ENCODE measurements around the gene PRMT7. TPM values are rescaled to one million over a fixed set of nuclear protein-coding genes. Genes with fewer than 3 reads are reported as not detected.

The PRMT7 gene
- total and polyA plus RNA-seq, 4 donors = 11.0 to 99.2 (median 31.6) TPM

DNA sequence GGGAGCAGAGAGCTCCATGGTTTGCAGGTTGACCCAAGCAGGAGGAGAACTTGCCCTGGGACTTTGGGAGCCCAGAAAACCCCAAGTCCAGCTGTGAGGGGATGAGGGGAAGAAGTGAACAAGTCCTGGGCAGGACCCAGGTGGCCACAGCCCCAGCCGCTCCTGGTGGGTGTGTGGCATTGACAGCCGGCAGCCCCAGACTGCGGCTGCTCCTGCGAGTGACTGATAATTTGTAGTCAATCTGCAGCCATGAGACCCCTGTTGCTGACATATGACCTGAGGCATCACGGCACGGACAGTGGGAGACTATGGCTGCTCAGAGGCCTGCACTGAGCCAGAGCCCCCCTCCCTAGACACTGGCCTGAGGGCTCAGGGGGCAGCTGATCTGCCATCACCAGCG lies 66.4 kb downstream of the PRMT7 start:
- Histone ChIP-seq H3K9me3 (ENCODE audit: control insufficient read depth, low read length) (no peaks in the 10 kb centered on the region), H3K4me1 (ENCODE audit: control insufficient read depth in 1 of 2, insufficient read depth in 2 of 2, low read length in 2 of 2) (no peaks in the 10 kb centered on the region), H3K36me3 (ENCODE audit: control insufficient read depth in 1 of 2, insufficient read depth in 2 of 2, low read length in 1 of 2) (no peaks in the 10 kb centered on the region), H3K27me3 (ENCODE audit: control insufficient read depth in 1 of 2, insufficient read depth in 2 of 2, low read length in 1 of 2) (no peaks in the 10 kb centered on the region), H3K27ac (ENCODE audit: low read depth in 1 of 2, low read length in 2 of 2) (no peak overlapping the region), H3K4me3 (ENCODE audit: low read length in 2 of 2) (no peak overlapping the region)
- 96 to 98% methylated on average over 7 of the region's 7 CpGs for WGBS, 2 donors
- DNase-seq (peak in 1 of 2 donors; percentile 21), ATAC-seq (ENCODE audit: low FRiP score) (no peak)
- intact Hi-C loops (cut with DNase I) = no loop called here

- ATAC-seq (ENCODE audit: low FRiP score) = no peak
- H3K27ac ChIP-seq (ENCODE audit: low read depth in 1 of 2, low read length in 2 of 2) = no peak overlapping the region
- H3K36me3 ChIP-seq (ENCODE audit: control insufficient read depth in 1 of 2, insufficient read depth in 2 of 2, low read length in 1 of 2) = no peaks in the 10 kb centered on the region
- no peak overlapping the region for H3K4me3 ChIP-seq (ENCODE audit: low read length in 2 of 2)
- no peaks in the 10 kb centered on the region for H3K27me3 ChIP-seq (ENCODE audit: control insufficient read depth in 1 of 2, insufficient read depth in 2 of 2, low read length in 1 of 2)
- 65 to 68% methylated on average over 11 of the region's 11 CpGs for WGBS, 2 donors
- no peaks in the 10 kb centered on the region for H3K4me1 ChIP-seq (ENCODE audit: control insufficient read depth in 1 of 2, insufficient read depth in 2 of 2, low read length in 2 of 2)
- no peak for DNase-seq
- H3K9me3 ChIP-seq (ENCODE audit: control insufficient read depth, low read length) = no peaks in the 10 kb centered on the region
- intact Hi-C loops (cut with DNase I) = no loop called here
Measured at GRCh38 chr16:68377667-68378393, 67.0 kb downstream of the PRMT7 start.

GRCh38 chr16:68378436-68379415 lies 67.9 kb downstream of the PRMT7 start:
- WGBS, 2 donors = 84 to 85% methylated on average over 13 of the region's 13 CpGs
- no peaks in the 10 kb centered on the region for H3K36me3 ChIP-seq (ENCODE audit: control insufficient read depth in 1 of 2, insufficient read depth in 2 of 2, low read length in 1 of 2)
- no peak overlapping the region for H3K4me3 ChIP-seq (ENCODE audit: low read length in 2 of 2)
- H3K4me1 ChIP-seq (ENCODE audit: control insufficient read depth in 1 of 2, insufficient read depth in 2 of 2, low read length in 2 of 2) = no peaks in the 10 kb centered on the region
- H3K9me3 ChIP-seq (ENCODE audit: control insufficient read depth, low read length) = no peaks in the 10 kb centered on the region
- ATAC-seq (ENCODE audit: low FRiP score) (no peak), DNase-seq (peak in 1 of 2 donors; percentile 32)
- intact Hi-C loops (cut with DNase I) = no loop called here
- no peak overlapping the region for H3K27ac ChIP-seq (ENCODE audit: low read depth in 1 of 2, low read length in 2 of 2)
- H3K27me3 ChIP-seq (ENCODE audit: control insufficient read depth in 1 of 2, insufficient read depth in 2 of 2, low read length in 1 of 2) = no peaks in the 10 kb centered on the region

- Histone ChIP-seq H3K27ac (ENCODE audit: low read depth in 1 of 2, low read length in 2 of 2) (no peak overlapping the region), H3K9me3 (ENCODE audit: control insufficient read depth, low read length) (no peaks in the 10 kb centered on the region), H3K36me3 (ENCODE audit: control insufficient read depth in 1 of 2, insufficient read depth in 2 of 2, low read length in 1 of 2) (no peaks in the 10 kb centered on the region), H3K4me3 (ENCODE audit: low read length in 2 of 2) (no peak overlapping the region), H3K4me1 (ENCODE audit: control insufficient read depth in 1 of 2, insufficient read depth in 2 of 2, low read length in 2 of 2) (no peaks in the 10 kb centered on the region), H3K27me3 (ENCODE audit: control insufficient read depth in 1 of 2, insufficient read depth in 2 of 2, low read length in 1 of 2) (no peaks in the 10 kb centered on the region)
- ATAC-seq (ENCODE audit: low FRiP score) (no peak), DNase-seq (peak in 1 of 2 donors; percentile 34)
- intact Hi-C loops (cut with DNase I) = no loop called here
- 84 to 90% methylated on average over 18 of the region's 18 CpGs for WGBS, 2 donors
Measured at GRCh38 chr16:68379472-68380347, 68.9 kb downstream of the PRMT7 start.

GRCh38 chr16:68380348-68380670 lies 69.5 kb downstream of the PRMT7 start:
- peak in 1 of 2 donors; percentile 25 for DNase-seq
- no peak overlapping the region for H3K4me3 ChIP-seq (ENCODE audit: low read length in 2 of 2)
- H3K27ac ChIP-seq (ENCODE audit: low read depth in 1 of 2, low read length in 2 of 2) = no peak overlapping the region
- no peaks in the 10 kb centered on the region for H3K9me3 ChIP-seq (ENCODE audit: control insufficient read depth, low read length)
- no peak for ATAC-seq (ENCODE audit: low FRiP score)
- H3K4me1 ChIP-seq (ENCODE audit: control insufficient read depth in 1 of 2, insufficient read depth in 2 of 2, low read length in 2 of 2) = no peaks in the 10 kb centered on the region
- intact Hi-C loops (cut with DNase I) = no loop called here
- 95 to 97% methylated on average over 5 of the region's 5 CpGs for WGBS, 2 donors
- no peaks in the 10 kb centered on the region for H3K36me3 ChIP-seq (ENCODE audit: control insufficient read depth in 1 of 2, insufficient read depth in 2 of 2, low read length in 1 of 2)
- no peaks in the 10 kb centered on the region for H3K27me3 ChIP-seq (ENCODE audit: control insufficient read depth in 1 of 2, insufficient read depth in 2 of 2, low read length in 1 of 2)

DNA sequence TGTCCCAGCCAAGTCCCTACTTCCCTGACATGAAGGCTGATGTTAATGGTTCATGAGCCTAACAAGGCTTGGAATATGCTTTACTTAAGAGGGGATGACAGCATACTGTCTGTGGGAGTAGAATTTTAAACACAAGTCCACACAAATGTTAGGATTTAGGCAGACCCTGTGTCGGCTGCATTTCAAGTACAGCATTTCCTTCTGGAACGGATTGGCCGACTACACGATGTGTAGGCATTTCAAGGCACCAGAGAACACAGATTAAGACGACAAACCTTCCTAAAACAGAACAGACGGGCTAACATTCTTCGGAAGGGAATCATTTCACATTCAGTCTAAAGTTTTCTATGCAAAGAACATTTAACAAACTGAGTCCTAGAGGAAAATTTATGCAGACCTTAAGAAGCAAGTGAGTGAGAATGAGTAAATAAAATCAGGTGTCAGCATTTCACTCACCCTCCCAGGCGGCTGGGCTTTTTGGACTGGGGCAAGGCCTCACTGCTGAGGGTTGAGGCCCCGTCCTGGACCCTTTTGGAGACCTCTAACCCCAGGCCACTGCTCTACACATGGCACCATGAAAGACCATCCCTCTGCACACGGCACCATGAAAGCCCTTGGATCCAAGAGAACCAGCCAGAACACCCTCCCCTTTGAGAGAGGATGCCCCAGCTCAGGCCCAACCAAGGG lies 70.0 kb downstream of the PRMT7 start:
- intact Hi-C loops (cut with DNase I) = no loop called here
- 82 to 86% methylated on average over 10 of the region's 10 CpGs for WGBS, 2 donors

DNA sequence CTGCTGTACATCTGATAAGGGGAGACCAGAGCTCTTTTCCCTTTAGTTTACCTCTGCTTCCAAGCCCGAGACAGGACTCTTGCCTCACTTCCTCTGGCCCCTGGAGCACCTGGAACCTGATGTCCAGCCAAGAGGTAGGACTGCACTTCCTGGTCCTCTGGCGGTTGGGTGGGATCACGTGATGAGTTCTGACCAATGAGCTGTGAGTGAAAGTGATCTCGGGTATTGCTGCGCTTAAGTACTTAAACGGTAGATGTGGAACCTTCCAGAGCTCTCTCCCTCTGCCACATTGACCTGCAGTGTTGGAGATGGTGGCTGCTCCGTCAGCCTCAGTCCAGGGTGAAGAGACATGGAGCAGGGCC lies 70.5 kb downstream of the PRMT7 start:
- ATAC-seq (ENCODE audit: low FRiP score) (no peak), DNase-seq (peak in 1 of 2 donors; percentile 6)
- no peaks in the 10 kb centered on the region for H3K4me1 ChIP-seq (ENCODE audit: control insufficient read depth in 1 of 2, insufficient read depth in 2 of 2, low read length in 2 of 2)
- H3K27ac ChIP-seq (ENCODE audit: low read depth in 1 of 2, low read length in 2 of 2) = no peak overlapping the region
- no peaks in the 10 kb centered on the region for H3K36me3 ChIP-seq (ENCODE audit: control insufficient read depth in 1 of 2, insufficient read depth in 2 of 2, low read length in 1 of 2)
- intact Hi-C loops (cut with DNase I) = no loop called here
- H3K27me3 ChIP-seq (ENCODE audit: control insufficient read depth in 1 of 2, insufficient read depth in 2 of 2, low read length in 1 of 2) = no peaks in the 10 kb centered on the region
- no peaks in the 10 kb centered on the region for H3K9me3 ChIP-seq (ENCODE audit: control insufficient read depth, low read length)
- WGBS, 2 donors = 86% methylated on average over 7 of the region's 7 CpGs
- H3K4me3 ChIP-seq (ENCODE audit: low read length in 2 of 2) = no peak overlapping the region

More for the DNA sequence above, 70.0 kb downstream of the PRMT7 start:
- Histone ChIP-seq H3K36me3 (ENCODE audit: control insufficient read depth in 1 of 2, insufficient read depth in 2 of 2, low read length in 1 of 2) (no peaks in the 10 kb centered on the region), H3K27me3 (ENCODE audit: control insufficient read depth in 1 of 2, insufficient read depth in 2 of 2, low read length in 1 of 2) (no peaks in the 10 kb centered on the region), H3K9me3 (ENCODE audit: control insufficient read depth, low read length) (no peaks in the 10 kb centered on the region), H3K4me1 (ENCODE audit: control insufficient read depth in 1 of 2, insufficient read depth in 2 of 2, low read length in 2 of 2) (no peaks in the 10 kb centered on the region), H3K4me3 (ENCODE audit: low read length in 2 of 2) (no peak overlapping the region), H3K27ac (ENCODE audit: low read depth in 1 of 2, low read length in 2 of 2) (no peak overlapping the region)
- DNase-seq (peak in 1 of 2 donors; percentile 9), ATAC-seq (ENCODE audit: low FRiP score) (no peak)

GRCh38 chr16:68382296-68382718 lies 71.5 kb downstream of the PRMT7 start:
- H3K27me3 ChIP-seq (ENCODE audit: control insufficient read depth in 1 of 2, insufficient read depth in 2 of 2, low read length in 1 of 2) = no peaks in the 10 kb centered on the region
- intact Hi-C loops (cut with DNase I) = no loop called here
- WGBS, 2 donors = 84 to 92% methylated on average over 5 of the region's 5 CpGs
- H3K27ac ChIP-seq (ENCODE audit: low read depth in 1 of 2, low read length in 2 of 2) = no peak overlapping the region
- H3K4me1 ChIP-seq (ENCODE audit: control insufficient read depth in 1 of 2, insufficient read depth in 2 of 2, low read length in 2 of 2) = no peaks in the 10 kb centered on the region
- H3K9me3 ChIP-seq (ENCODE audit: control insufficient read depth, low read length) = no peaks in the 10 kb centered on the region
- no peak overlapping the region for H3K4me3 ChIP-seq (ENCODE audit: low read length in 2 of 2)
- ATAC-seq (ENCODE audit: low FRiP score) (no peak), DNase-seq (no peak)
- H3K36me3 ChIP-seq (ENCODE audit: control insufficient read depth in 1 of 2, insufficient read depth in 2 of 2, low read length in 1 of 2) = no peaks in the 10 kb centered on the region
